H9 (cell line): ENCODE results near the gene PLEKHA4. TPM values are rescaled to one million over a fixed set of nuclear protein-coding genes. Genes with fewer than 3 reads are reported as not detected.
"Not testable (repeated sequence)": the region's sequence is repeated elsewhere in the genome, so short reads cannot be mapped to it uniquely, and the experiment has no call there.

ENCODE experiments used
- DNase-seq: peaks from one replicate; pipeline ENCODE4 v3.0.0-alpha.2; 2017
- H2AFZ ChIP-seq: one replicate; pipeline ENCODE4 v1.6.1; 2013; ENCODE audit warnings: mild to moderate bottlenecking, low read length, control low read depth, moderate library complexity
- H2AK5ac ChIP-seq: 2 replicates; pipeline ENCODE4 v1.6.1; 2013; ENCODE audit warnings: low read length, control low read depth, mixed read lengths; ENCODE audit not compliant: insufficient read length
- H2BK120ac ChIP-seq: one replicate; pipeline ENCODE4 v1.6.1; 2013; ENCODE audit warnings: low read depth, mild to moderate bottlenecking, low read length, control low read depth, inconsistent platforms; ENCODE audit not compliant: poor library complexity, severe bottlenecking
- H2BK12ac ChIP-seq: 2 replicates; pipeline ENCODE4 v1.6.1; 2013; ENCODE audit warnings: low read length, control low read depth, mixed read lengths, low read depth; ENCODE audit not compliant: insufficient read length
- H2BK15ac ChIP-seq: 2 replicates; pipeline ENCODE4 v1.6.1; 2013; ENCODE audit warnings: low read depth, low read length, control low read depth
- H2BK20ac ChIP-seq: one replicate; pipeline ENCODE4 v1.6.1; 2013; ENCODE audit warnings: low read depth, mild to moderate bottlenecking, low read length, control low read depth, inconsistent platforms; ENCODE audit not compliant: poor library complexity, severe bottlenecking
- H2BK5ac ChIP-seq: 2 replicates; pipeline ENCODE4 v1.6.1; 2013; ENCODE audit warnings: low read length, control low read depth, mixed read lengths; ENCODE audit not compliant: insufficient read length
- H3K14ac ChIP-seq: 2 replicates; pipeline ENCODE4 v1.6.1; 2013; ENCODE audit warnings: low read length, control low read depth; ENCODE audit not compliant: insufficient read depth
- H3K18ac ChIP-seq: 2 replicates; pipeline ENCODE4 v1.6.1; 2013; ENCODE audit warnings: low read depth, mild to moderate bottlenecking, mixed read lengths, low read length, control low read depth; ENCODE audit not compliant: insufficient read length
- H3K23ac ChIP-seq: 2 replicates; pipeline ENCODE4 v1.6.1; 2013; ENCODE audit warnings: low read length, control low read depth, mixed read lengths, low read depth; ENCODE audit not compliant: insufficient read length
- H3K23me2 ChIP-seq: 2 replicates; pipeline ENCODE4 v1.6.1; 2013; ENCODE audit warnings: low read depth, mild to moderate bottlenecking, mixed read lengths, low read length, control low read depth; ENCODE audit not compliant: insufficient read length, poor library complexity, severe bottlenecking
- H3K27ac ChIP-seq: 2 replicates; pipeline ENCODE4 v1.5.1; 2013; ENCODE audit warnings: low read length, control low read depth, mixed read lengths, low read depth; ENCODE audit not compliant: insufficient read length
- H3K27me3 ChIP-seq: 2 replicates; pipeline ENCODE4 v1.6.1; 2013; ENCODE audit warnings: low read length, control low read depth, inconsistent platforms; ENCODE audit not compliant: insufficient read depth
- H3K4ac ChIP-seq: 2 replicates; pipeline ENCODE4 v1.6.1; 2013; ENCODE audit warnings: low read depth, mild to moderate bottlenecking, control low read depth, inconsistent platforms, low read length, moderate library complexity
- H3K4me1 ChIP-seq: 2 replicates; pipeline ENCODE4 v1.6.1; 2013; ENCODE audit warnings: low read length, control low read depth, inconsistent platforms; ENCODE audit not compliant: insufficient read depth
- H3K4me2 ChIP-seq: 2 replicates; pipeline ENCODE4 v1.6.1; 2013; ENCODE audit warnings: low read length, control low read depth, mixed read lengths; ENCODE audit not compliant: insufficient read length, insufficient read depth
- H3K56ac ChIP-seq: 2 replicates; pipeline ENCODE4 v1.6.1; 2013; ENCODE audit warnings: low read depth, mild to moderate bottlenecking, mixed read lengths, low read length, control low read depth; ENCODE audit not compliant: insufficient read length
- H3K79me1 ChIP-seq: 2 replicates; pipeline ENCODE4 v1.6.1; 2013; ENCODE audit warnings: low read depth, mild to moderate bottlenecking, moderate library complexity, low read length, control low read depth, inconsistent platforms; ENCODE audit not compliant: insufficient read depth, poor library complexity, severe bottlenecking
- H3K79me2 ChIP-seq: 2 replicates; pipeline ENCODE4 v1.6.1; 2013; ENCODE audit warnings: low read length, control low read depth, inconsistent platforms; ENCODE audit not compliant: insufficient read depth
- H3K9ac ChIP-seq: 2 replicates; pipeline ENCODE4 v1.6.1; 2013; ENCODE audit warnings: low read length, control low read depth, mixed read lengths; ENCODE audit not compliant: insufficient read length; ENCODE audit errors: extremely low read depth
- H3K9me3 ChIP-seq: one replicate; pipeline ENCODE4 v1.6.1; 2013; ENCODE audit warnings: low read depth, low read length, inconsistent platforms; ENCODE audit not compliant: control insufficient read depth
- H3T11ph ChIP-seq: one replicate; pipeline ENCODE4 v1.6.1; 2013; ENCODE audit warnings: mild to moderate bottlenecking, low read length, control low read depth, inconsistent platforms
- H4K20me1 ChIP-seq: one replicate; pipeline ENCODE4 v1.6.1; 2013; ENCODE audit not compliant: control insufficient read depth, insufficient read length, insufficient read depth
- H4K5ac ChIP-seq: 2 replicates; pipeline ENCODE4 v1.6.1; 2013; ENCODE audit warnings: low read depth, mild to moderate bottlenecking, mixed read lengths, low read length, control low read depth; ENCODE audit not compliant: insufficient read length
- H4K8ac ChIP-seq: replicated peaks from 2 replicates; pipeline ENCODE4 v1.6.1; 2013; ENCODE audit warnings: low read length, control low read depth, mixed read lengths, low read depth; ENCODE audit not compliant: insufficient read length
- H4K91ac ChIP-seq: 2 replicates; pipeline ENCODE4 v1.6.1; 2013; ENCODE audit warnings: low read depth, mild to moderate bottlenecking, moderate library complexity, mixed read lengths, low read length, control low read depth; ENCODE audit not compliant: insufficient read length
- H3K27ac Mint-ChIP-seq, 3 experiments: 2 replicates in 2 of 3; 3 replicates in 1 of 3; pipeline ENCODE4 v1.8.0; 2020 to 2021; ENCODE audit warnings: mixed read lengths in 3 of 3, mild to moderate bottlenecking in 1 of 3, moderate library complexity in 1 of 3
- H3K27me3 Mint-ChIP-seq: 2 replicates; pipeline ENCODE4 v1.8.0; 2021; ENCODE audit warnings: low read depth, mild to moderate bottlenecking, moderate library complexity, mixed read lengths
- H3K36me3 Mint-ChIP-seq, 3 experiments: 2 replicates in 2 of 3; 3 replicates in 1 of 3; pipeline ENCODE4 v1.8.0; 2020 to 2021; ENCODE audit warnings: low read depth in 3 of 3, mixed read lengths in 3 of 3; ENCODE audit not compliant: insufficient read depth in 1 of 3
- H3K4me1 Mint-ChIP-seq, 2 experiments: 2 replicates each; pipeline ENCODE4 v1.8.0; 2020; ENCODE audit warnings: mixed read lengths in 2 of 2
- H3K4me3 Mint-ChIP-seq, 2 experiments: 2 replicates in 1 of 2; 3 replicates in 1 of 2; pipeline ENCODE4 v1.8.0; 2020 to 2021; ENCODE audit warnings: mild to moderate bottlenecking in 2 of 2, mixed read lengths in 2 of 2, moderate library complexity in 1 of 2
- H3K9me3 Mint-ChIP-seq, 2 experiments: 2 replicates in 1 of 2; 3 replicates in 1 of 2; pipeline ENCODE4 v1.8.0; 2020; ENCODE audit warnings: mild to moderate bottlenecking in 2 of 2, mixed read lengths in 2 of 2, moderate library complexity in 1 of 2
- CTCF ChIP-seq: fragments of 200-600 bp; sonication (generic); conservative IDR thresholded peaks from 3 replicates; pipeline ENCODE4 v1.8.0; 2021; ENCODE audit warnings: antibody characterized with exemption, mild to moderate bottlenecking
- WGBS: extraction: QIAGEN DNeasy Blood & Tissue Kit; methylation state at CpG from one replicate; pipeline ENCODE4 v1.1.7; 2013; ENCODE audit warnings: missing lambda C conversion rate, low lambda C conversion rate, mixed read lengths; ENCODE audit not compliant: insufficient read length; ENCODE audit errors: extremely low coverage; 5-methylcytosine and 5-hydroxymethylcytosine counted together
- total RNA-seq: library from RNA; stranded (reverse); gene quantifications from 2 replicates; pipeline ENCODE4 v1.2.1, GENCODE V29; 2021

The PLEKHA4 gene
- total RNA-seq, 1 experiment from 2014 or later = 15.3 TPM

GRCh38 chr19:48881741-48882657, 13.6 kb upstream of the PLEKHA4 start:
- Histone ChIP-seq H3K27ac (no peak overlapping the region), H2BK120ac (no peak overlapping the region), H2BK15ac (no peak overlapping the region), H4K5ac (no peak overlapping the region), H3K23me2 (no peaks in the 10 kb centered on the region), H2BK5ac (no peak overlapping the region), H3T11ph (no peak overlapping the region), H3K9me3 (no peaks in the 10 kb centered on the region), H4K8ac (no peak overlapping the region), H2AK5ac (no peak overlapping the region), H3K56ac (no peak overlapping the region), H2BK12ac (no peak overlapping the region), H2BK20ac (no peak overlapping the region), H3K79me1 (no peaks in the 10 kb centered on the region), H3K4me1 (no peaks in the 10 kb centered on the region), H3K14ac (0 out of 2 replicates have a peak overlapping the region, but pooled peaks have one; percentile 60), H3K27me3 (no peaks in the 10 kb centered on the region), H3K18ac (peak overlapping the region; percentile 88), H4K20me1 (no peaks in the 10 kb centered on the region), H3K4ac (no peak overlapping the region), H4K91ac (no peak overlapping the region), H2AFZ (no peak overlapping the region), H3K4me2 (no peak overlapping the region), H3K9ac (no peak overlapping the region), H3K79me2 (no peaks in the 10 kb centered on the region), H3K23ac (no peak overlapping the region)
- peak overlapping the region; percentile 76 to 89 (median 88); a peak in 4 of 7 replicates for H3K27ac Mint-ChIP-seq
- H3K4me1 Mint-ChIP-seq = peaks cover 17 to 19% of the 10 kb centered on the region in 2 experiments
- WGBS = no CpG with 5 or more reads among the region's 30 CpGs
- DNase-seq = peak; percentile 85
- peaks cover 0 to 17% (median 10%) of the 10 kb centered on the region in 3 experiments; a peak in 6 of 7 replicates for H3K36me3 Mint-ChIP-seq
- no peak overlapping the region; a peak in 2 of 5 replicates for H3K4me3 Mint-ChIP-seq
- H3K9me3 Mint-ChIP-seq = no peaks in the 10 kb centered on the region
- no peak for TF ChIP-seq CTCF
- no peaks in the 10 kb centered on the region for H3K27me3 Mint-ChIP-seq

- not testable (repeated sequence) for H2AK5ac ChIP-seq, H3K4me1 ChIP-seq, H3K14ac ChIP-seq, H3K56ac ChIP-seq, H3K23ac ChIP-seq, DNase-seq, H3K4me3 Mint-ChIP-seq, H3K27me3 ChIP-seq, H3K27me3 Mint-ChIP-seq, H2BK15ac ChIP-seq, H2BK120ac ChIP-seq, H2BK5ac ChIP-seq, H3T11ph ChIP-seq, H3K9me3 ChIP-seq, H3K79me1 ChIP-seq, H4K20me1 ChIP-seq, H3K27ac ChIP-seq, H2BK20ac ChIP-seq, H3K18ac ChIP-seq, H3K9ac ChIP-seq, H3K23me2 ChIP-seq, H3K9me3 Mint-ChIP-seq, H2AFZ ChIP-seq, H3K79me2 ChIP-seq, H4K91ac ChIP-seq, H3K4ac ChIP-seq, H2BK12ac ChIP-seq, H4K5ac ChIP-seq, H3K4me2 ChIP-seq, H4K8ac ChIP-seq
- WGBS = no CpG with 5 or more reads among the region's 9 CpGs
- Mint-ChIP-seq H3K36me3 (peaks cover 9 to 36% (median 28%) of the 10 kb centered on the region in 3 experiments), H3K27ac (peak overlapping the region in 2 of 3 experiments; percentile 80 to 91; a peak in 5 of 7 replicates), H3K4me1 (peaks cover 14 to 15% of the 10 kb centered on the region in 2 experiments)
Measured at GRCh38 chr19:48879696-48880095, 11.3 kb upstream of the PLEKHA4 start.
